Parathyroid adenoma (tissue), 2 donors: ENCODE measurements around the gene OSBPL2.

ENCODE experiments used
- H2AFZ ChIP-seq: fragments of 300-600 bp; sonication (generic); one replicate; pipeline ENCODE4 v1.7.0; 2017; ENCODE audit warnings: antibody characterized with exemption, mild to moderate bottlenecking
- H3K27ac ChIP-seq: fragments of 300-600 bp; sonication (generic); one replicate; pipeline ENCODE4 v1.7.0; 2017
- H3K27me3 ChIP-seq: fragments of 300-600 bp; sonication (generic); one replicate; pipeline ENCODE4 v1.7.0; 2017; ENCODE audit warnings: low read length; ENCODE audit not compliant: control insufficient read depth, insufficient read depth
- H3K36me3 ChIP-seq: fragments of 300-600 bp; sonication (generic); one replicate; pipeline ENCODE4 v1.7.0; 2017; ENCODE audit warnings: low read length; ENCODE audit not compliant: control insufficient read depth, insufficient read depth
- H3K4me1 ChIP-seq: fragments of 300-600 bp; sonication (generic); one replicate; pipeline ENCODE4 v1.7.0; 2017; ENCODE audit warnings: control low read depth
- H3K4me2 ChIP-seq: fragments of 300-600 bp; sonication (generic); one replicate; pipeline ENCODE4 v1.7.0; 2017; ENCODE audit warnings: low read length
- H3K4me3 ChIP-seq: fragments of 300-600 bp; sonication (generic); one replicate; pipeline ENCODE4 v1.7.0; 2017; ENCODE audit warnings: low read depth, low read length
- H3K79me2 ChIP-seq: fragments of 300-600 bp; sonication (generic); one replicate; pipeline ENCODE4 v1.7.0; 2017; ENCODE audit warnings: control low read depth
- H3K9ac ChIP-seq: fragments of 300-600 bp; sonication (generic); one replicate; pipeline ENCODE4 v1.7.0; 2017; ENCODE audit warnings: mild to moderate bottlenecking
- H3K9me3 ChIP-seq: fragments of 300-600 bp; sonication (generic); one replicate; pipeline ENCODE4 v1.7.0; 2017; ENCODE audit warnings: low read length; ENCODE audit not compliant: control insufficient read depth
- CTCF ChIP-seq: fragments of 300-600 bp; sonication (generic); IDR thresholded peaks from one replicate; pipeline ENCODE4 v1.7.0; 2017; ENCODE audit warnings: antibody characterized with exemption, mild to moderate bottlenecking
- donor health status: primary hyperparathyroidism.

OSBPL2 gene

GRCh38 chr20:62294516-62294915, 56.2 kb downstream of the OSBPL2 start:
- H3K36me3 ChIP-seq, result no peaks in the 10 kb centered on the region
- TF ChIP-seq CTCF, result no peak
- no peaks in the 10 kb centered on the region for H3K4me1 ChIP-seq
- no peaks in the 10 kb centered on the region for H3K79me2 ChIP-seq
- H2AFZ ChIP-seq, result no peak overlapping the region
- H3K9ac ChIP-seq, result no peak overlapping the region
- H3K9me3 ChIP-seq, result no peaks in the 10 kb centered on the region
- H3K27me3 ChIP-seq, result no peaks in the 10 kb centered on the region
- H3K4me3 ChIP-seq, result no peak overlapping the region
- no peak overlapping the region for H3K27ac ChIP-seq
- no peak overlapping the region for H3K4me2 ChIP-seq

- no peak overlapping the region for H3K9ac ChIP-seq
- no peaks in the 10 kb centered on the region for H3K36me3 ChIP-seq
- TF ChIP-seq CTCF, result no peak
- no peak overlapping the region for H3K4me3 ChIP-seq
- H2AFZ ChIP-seq, result no peak overlapping the region
- H3K27me3 ChIP-seq, result no peaks in the 10 kb centered on the region
- H3K4me2 ChIP-seq, result no peak overlapping the region
- no peak overlapping the region for H3K27ac ChIP-seq
- H3K4me1 ChIP-seq, result no peaks in the 10 kb centered on the region
- H3K79me2 ChIP-seq, result no peaks in the 10 kb centered on the region
- H3K9me3 ChIP-seq, result no peaks in the 10 kb centered on the region
Observed at GRCh38 chr20:62296724-62297448, 58.6 kb downstream of the OSBPL2 start.

- Histone ChIP-seq H3K27me3 (no peaks in the 10 kb centered on the region), H3K4me2 (no peak overlapping the region), H3K27ac (no peak overlapping the region), H2AFZ (no peak overlapping the region), H3K4me3 (no peak overlapping the region), H3K9ac (no peak overlapping the region), H3K9me3 (no peaks in the 10 kb centered on the region), H3K4me1 (no peaks in the 10 kb centered on the region), H3K79me2 (no peaks in the 10 kb centered on the region), H3K36me3 (no peaks in the 10 kb centered on the region)
- no peak for TF ChIP-seq CTCF
Observed at GRCh38 chr20:62297449-62298227, 59.3 kb downstream of the OSBPL2 start.

GRCh38 chr20:62298577-62299249, 60.4 kb downstream of the OSBPL2 start:
- no peaks in the 10 kb centered on the region for H3K27me3 ChIP-seq
- H3K36me3 ChIP-seq, result no peaks in the 10 kb centered on the region
- H3K4me1 ChIP-seq, result peaks cover 2% of the 10 kb centered on the region
- H3K79me2 ChIP-seq, result peaks cover 4% of the 10 kb centered on the region
- H3K9ac ChIP-seq, result no peak overlapping the region
- H2AFZ ChIP-seq, result no peak overlapping the region
- H3K27ac ChIP-seq, result no peak overlapping the region
- H3K9me3 ChIP-seq, result no peaks in the 10 kb centered on the region
- no peak for TF ChIP-seq CTCF
- no peak overlapping the region for H3K4me3 ChIP-seq
- H3K4me2 ChIP-seq, result no peak overlapping the region
